DOHH2 (cell line): ENCODE data around the gene CAMTA1.

Experiments used
- H3F3A ChIP-seq: fragments of 200-600 bp; sonication (generic), shearing (Covaris generic); 2 replicates; pipeline ENCODE4 v1.6.0; 2016; ENCODE audit warnings: antibody characterized with exemption, mild to moderate bottlenecking; ENCODE audit not compliant: control insufficient read depth, insufficient read depth
- H3K27ac ChIP-seq: fragments of 200-600 bp; sonication (generic); 2 replicates; pipeline ENCODE4 v1.5.1; 2014; ENCODE audit warnings: low read depth, mild to moderate bottlenecking, low read length, moderate library complexity
- H3K27me3 ChIP-seq: fragments of 200-600 bp; sonication (generic); 2 replicates; pipeline ENCODE4 v1.6.1; 2014; ENCODE audit warnings: mild to moderate bottlenecking, low read length, mixed read lengths; ENCODE audit not compliant: control insufficient read depth
- H3K36me3 ChIP-seq: fragments of 200-600 bp; sonication (generic); 2 replicates; pipeline ENCODE4 v1.6.1; 2014; ENCODE audit warnings: mild to moderate bottlenecking, low read length, moderate library complexity, mixed read lengths; ENCODE audit not compliant: control insufficient read depth
- H3K4me1 ChIP-seq: fragments of 200-600 bp; sonication (generic); 2 replicates; pipeline ENCODE4 v1.6.1; 2014; ENCODE audit warnings: mild to moderate bottlenecking, low read length, mixed read lengths; ENCODE audit not compliant: control insufficient read depth
- H3K4me2 ChIP-seq: fragments of 200-600 bp; sonication (generic); 2 replicates; pipeline ENCODE4 v1.6.0; 2014; ENCODE audit warnings: mild to moderate bottlenecking, low read length, moderate library complexity
- H3K4me3 ChIP-seq: fragments of 200-600 bp; sonication (generic); 2 replicates; pipeline ENCODE4 v1.5.1; 2014; ENCODE audit warnings: mild to moderate bottlenecking, low read length, mixed read lengths
- H3K79me2 ChIP-seq: fragments of 200-600 bp; sonication (generic); 2 replicates; pipeline ENCODE4 v1.6.1; 2014; ENCODE audit warnings: mild to moderate bottlenecking, low read length, mixed read lengths; ENCODE audit not compliant: control insufficient read depth
- H3K9me2 ChIP-seq: fragments of 200-600 bp; sonication (generic); replicated peaks from 2 replicates; pipeline ENCODE4 v1.6.1; 2014; ENCODE audit warnings: mild to moderate bottlenecking, low read length, mixed read lengths; ENCODE audit not compliant: control insufficient read depth
- H3K9me3 ChIP-seq: fragments of 200-600 bp; sonication (generic); 2 replicates; pipeline ENCODE4 v1.6.1; 2014; ENCODE audit warnings: antibody characterized with exemption, low read length, mixed read lengths; ENCODE audit not compliant: control insufficient read depth, insufficient read depth
- H4K20me1 ChIP-seq: fragments of 200-600 bp; sonication (generic); 2 replicates; pipeline ENCODE4 v1.6.0; 2014; ENCODE audit warnings: low read depth, mild to moderate bottlenecking, antibody characterized with exemption, low read length, moderate library complexity; ENCODE audit not compliant: control insufficient read depth, insufficient read depth
- EZH2phosphoT487 ChIP-seq: fragments of 200-600 bp; sonication (generic); IDR thresholded peaks from 2 replicates; pipeline ENCODE4 v1.6.1; 2017; ENCODE audit warnings: borderline replicate concordance, mild to moderate bottlenecking, antibody characterized with exemption, low read length, moderate library complexity, mixed read lengths
- TF ChIP-seq, protein P1 (sequence below): fragments of 200-600 bp; sonication (generic); IDR thresholded peaks from one replicate; pipeline ENCODE4 v1.5.1; 2014; ENCODE audit warnings: antibody characterized with exemption, mild to moderate bottlenecking, low read depth, low read length; ENCODE audit not compliant: poor library complexity, severe bottlenecking

Gene CAMTA1

DNA sequence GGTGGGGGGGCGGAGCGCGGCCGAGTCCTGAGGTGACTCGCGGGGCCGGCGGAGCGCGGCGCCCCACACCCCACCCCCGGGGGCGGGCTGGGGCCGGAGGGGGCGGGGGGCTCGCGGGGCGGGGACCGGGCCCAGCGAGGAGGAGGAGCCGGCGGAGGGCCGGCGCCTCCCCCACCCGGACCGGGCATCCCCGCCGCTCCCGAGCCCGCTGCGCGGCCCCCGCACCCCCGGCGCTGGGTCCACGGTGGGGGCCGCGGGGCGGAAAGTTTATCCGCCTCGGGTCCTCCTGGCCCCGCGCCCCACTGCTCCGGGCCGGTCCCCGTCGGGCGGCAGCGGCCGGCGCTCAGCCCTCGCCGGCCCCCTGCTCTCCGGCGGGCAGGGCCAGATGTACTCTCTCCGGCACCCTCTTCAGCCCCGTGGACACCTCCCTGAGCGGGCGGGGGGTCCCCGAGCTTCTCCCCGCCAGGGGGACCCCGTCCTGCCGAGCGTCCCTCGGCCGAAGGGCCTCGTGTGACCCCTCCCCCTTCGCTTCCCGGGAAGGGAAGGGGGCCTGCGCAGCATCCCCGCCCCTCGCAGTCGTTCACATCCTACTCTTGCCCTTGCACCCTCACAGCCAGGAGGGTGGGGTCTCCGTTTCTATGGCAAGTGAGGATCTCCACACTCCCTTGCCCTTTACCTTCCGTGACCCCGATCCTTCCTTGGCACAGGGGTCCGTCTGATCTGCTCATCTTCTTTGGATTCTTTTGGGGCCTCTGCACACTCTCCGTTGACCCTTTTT is 663 bp downstream of the CAMTA1 start:
- no peaks in the 10 kb centered on the region for H3K9me3 ChIP-seq
- H3K4me1 ChIP-seq, result peaks cover 39% of the 10 kb centered on the region
- H3F3A ChIP-seq, result no peaks in the 10 kb centered on the region
- H3K4me2 ChIP-seq, result peak overlapping the region; percentile 72
- no peaks in the 10 kb centered on the region for H3K9me2 ChIP-seq
- peak overlapping the region; percentile 77 for H3K4me3 ChIP-seq
- no peak overlapping the region for H3K27ac ChIP-seq
- peaks cover 70% of the 10 kb centered on the region for H3K79me2 ChIP-seq
- TF ChIP-seq EZH2phosphoT487, result no peak
- TF ChIP-seq, protein P1, sequence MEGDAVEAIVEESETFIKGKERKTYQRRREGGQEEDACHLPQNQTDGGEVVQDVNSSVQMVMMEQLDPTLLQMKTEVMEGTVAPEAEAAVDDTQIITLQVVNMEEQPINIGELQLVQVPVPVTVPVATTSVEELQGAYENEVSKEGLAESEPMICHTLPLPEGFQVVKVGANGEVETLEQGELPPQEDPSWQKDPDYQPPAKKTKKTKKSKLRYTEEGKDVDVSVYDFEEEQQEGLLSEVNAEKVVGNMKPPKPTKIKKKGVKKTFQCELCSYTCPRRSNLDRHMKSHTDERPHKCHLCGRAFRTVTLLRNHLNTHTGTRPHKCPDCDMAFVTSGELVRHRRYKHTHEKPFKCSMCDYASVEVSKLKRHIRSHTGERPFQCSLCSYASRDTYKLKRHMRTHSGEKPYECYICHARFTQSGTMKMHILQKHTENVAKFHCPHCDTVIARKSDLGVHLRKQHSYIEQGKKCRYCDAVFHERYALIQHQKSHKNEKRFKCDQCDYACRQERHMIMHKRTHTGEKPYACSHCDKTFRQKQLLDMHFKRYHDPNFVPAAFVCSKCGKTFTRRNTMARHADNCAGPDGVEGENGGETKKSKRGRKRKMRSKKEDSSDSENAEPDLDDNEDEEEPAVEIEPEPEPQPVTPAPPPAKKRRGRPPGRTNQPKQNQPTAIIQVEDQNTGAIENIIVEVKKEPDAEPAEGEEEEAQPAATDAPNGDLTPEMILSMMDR, result peak; percentile 25
- H3K27me3 ChIP-seq, result no peaks in the 10 kb centered on the region
- H4K20me1 ChIP-seq, result peaks cover 28% of the 10 kb centered on the region
- H3K36me3 ChIP-seq, result peaks cover 11% of the 10 kb centered on the region

DNA sequence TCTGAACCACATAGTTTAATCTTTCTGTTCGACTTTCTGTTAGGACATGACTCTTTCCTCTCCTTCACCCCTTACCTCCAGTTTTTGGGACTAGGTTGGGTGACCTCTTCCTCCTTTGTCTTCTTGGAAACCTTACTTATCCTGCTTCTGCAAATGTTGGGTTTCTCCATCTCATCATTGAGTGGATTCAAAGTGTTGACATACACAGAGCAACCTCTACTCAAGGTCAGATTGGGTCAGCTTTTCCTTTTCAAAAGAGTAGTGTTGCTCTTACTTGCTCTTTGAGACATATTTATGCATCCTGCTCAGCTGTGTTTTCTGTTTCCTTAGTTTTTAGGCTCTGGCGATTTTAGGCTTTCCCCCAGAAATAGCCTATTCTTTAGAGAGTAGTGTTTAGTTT is 3.7 kb downstream of the CAMTA1 start:
- Histone ChIP-seq H3K9me2 (no peaks in the 10 kb centered on the region), H3K27me3 (no peaks in the 10 kb centered on the region), H3K4me2 (no peak overlapping the region), H3K4me1 (peaks cover 33% of the 10 kb centered on the region), H3F3A (0 out of 2 replicates have a peak, but pooled peaks cover 12% of the 10 kb centered on the region), H3K27ac (no peak overlapping the region), H3K9me3 (no peaks in the 10 kb centered on the region), H3K36me3 (peaks cover 11% of the 10 kb centered on the region), H3K4me3 (no peak overlapping the region), H3K79me2 (peaks cover 85% of the 10 kb centered on the region), H4K20me1 (peaks cover 39% of the 10 kb centered on the region)
- no peak for TF ChIP-seq EZH2phosphoT487
- TF ChIP-seq, protein P1, result no peak

DNA sequence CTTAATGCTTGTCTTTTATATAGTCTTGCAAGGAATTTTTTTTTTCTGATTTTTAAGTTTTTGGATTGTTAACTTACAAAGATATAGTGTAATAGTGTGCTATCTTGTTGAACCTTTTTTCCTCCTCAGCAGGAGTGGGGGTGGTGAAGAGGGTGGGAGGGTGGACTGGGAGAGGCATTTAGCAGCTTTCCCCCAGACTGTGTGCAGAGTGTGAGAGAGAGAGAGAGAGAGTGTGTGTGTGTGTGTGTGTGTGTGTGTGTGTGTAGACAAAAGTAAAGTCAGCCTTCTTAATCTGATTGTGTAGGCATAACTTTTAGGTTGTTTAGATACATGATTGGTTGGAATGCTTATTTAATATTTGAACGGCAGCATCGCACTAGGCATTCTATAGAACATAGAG is 4.9 kb downstream of the CAMTA1 start:
- H3K9me3 ChIP-seq, result no peaks in the 10 kb centered on the region
- H3K9me2 ChIP-seq, result no peaks in the 10 kb centered on the region
- H3K27me3 ChIP-seq, result no peaks in the 10 kb centered on the region
- no peak overlapping the region for H3K4me2 ChIP-seq
- 0 out of 2 replicates have a peak, but pooled peaks cover 12% of the 10 kb centered on the region for H3F3A ChIP-seq
- H4K20me1 ChIP-seq, result peaks cover 39% of the 10 kb centered on the region
- TF ChIP-seq, protein P1, result no peak
- TF ChIP-seq EZH2phosphoT487, result no peak
- H3K4me3 ChIP-seq, result no peak overlapping the region
- peaks cover 10% of the 10 kb centered on the region for H3K36me3 ChIP-seq
- peaks cover 33% of the 10 kb centered on the region for H3K4me1 ChIP-seq
- H3K27ac ChIP-seq, result no peak overlapping the region
- peaks cover 92% of the 10 kb centered on the region for H3K79me2 ChIP-seq
